Measurements from ENCODE around the gene INO80.
"Not testable (repeated sequence)": the region's sequence is repeated elsewhere in the genome, so short reads cannot be mapped to it uniquely, and the experiment has no call there.

Gene INO80

GRCh38 chr15:41133454-41133853 lies 17.4 kb upstream of the INO80 start:
- H3K27ac Mint-ChIP-seq: no peak overlapping the region
- peaks cover 18% of the 10 kb centered on the region for H3K9me3 Mint-ChIP-seq
- no peak for TF ChIP-seq CTCF (IDR thresholded peaks at IDR 0.05)
- DNase-seq: peak; percentile 25
- H3K4me1 Mint-ChIP-seq: no peaks in the 10 kb centered on the region
- peaks cover 12% of the 10 kb centered on the region for H3K27me3 Mint-ChIP-seq (ENCODE audit: low read depth, poor library complexity)
- no peaks in the 10 kb centered on the region for H3K36me3 Mint-ChIP-seq (ENCODE audit: low read depth)
- H3K4me3 Mint-ChIP-seq: peak overlapping the region; percentile 49

- not testable (repeated sequence) for H3K36me3 Mint-ChIP-seq (ENCODE audit: low read depth); H3K4me1 Mint-ChIP-seq; H3K4me3 Mint-ChIP-seq; DNase-seq; H3K27ac Mint-ChIP-seq
- peaks cover 12% of the 10 kb centered on the region for H3K27me3 Mint-ChIP-seq (ENCODE audit: low read depth, poor library complexity)
- peaks cover 18% of the 10 kb centered on the region for H3K9me3 Mint-ChIP-seq
Measured at GRCh38 chr15:41132094-41132493, 16.0 kb upstream of the INO80 start.

- H3K27ac Mint-ChIP-seq: no peak overlapping the region
- peaks cover 18% of the 10 kb centered on the region for H3K9me3 Mint-ChIP-seq
- no peaks in the 10 kb centered on the region for H3K36me3 Mint-ChIP-seq (ENCODE audit: low read depth)
- peaks cover 35% of the 10 kb centered on the region for H3K27me3 Mint-ChIP-seq (ENCODE audit: low read depth, poor library complexity)
- DNase-seq: no peak
- no peaks in the 10 kb centered on the region for H3K4me1 Mint-ChIP-seq
- H3K4me3 Mint-ChIP-seq: no peak overlapping the region
- no peak for TF ChIP-seq CTCF (IDR thresholded peaks at IDR 0.05)
Measured at GRCh38 chr15:41128174-41128902, 12.3 kb upstream of the INO80 start.

GRCh38 chr15:41125931-41126642 lies 10.0 kb upstream of the INO80 start:
- no peak for DNase-seq
- Mint-ChIP-seq H3K9me3 (peaks cover 6% of the 10 kb centered on the region), H3K27ac (no peak overlapping the region), H3K27me3 (ENCODE audit: low read depth, poor library complexity) (peaks cover 41% of the 10 kb centered on the region), H3K36me3 (ENCODE audit: low read depth) (no peaks in the 10 kb centered on the region), H3K4me3 (no peak overlapping the region), H3K4me1 (no peaks in the 10 kb centered on the region)
- TF ChIP-seq CTCF (IDR thresholded peaks at IDR 0.05): no peak

- Mint-ChIP-seq H3K27me3 (ENCODE audit: low read depth, poor library complexity) (peaks cover 38% of the 10 kb centered on the region), H3K36me3 (ENCODE audit: low read depth) (no peaks in the 10 kb centered on the region), H3K4me1 (no peaks in the 10 kb centered on the region), H3K9me3 (peaks cover under 1% of the 10 kb centered on the region), H3K4me3 (no peak overlapping the region), H3K27ac (no peak overlapping the region)
- TF ChIP-seq CTCF (IDR thresholded peaks at IDR 0.05): no peak
- DNase-seq: no peak
Measured at GRCh38 chr15:41125063-41125669, 9.1 kb upstream of the INO80 start.

GRCh38 chr15:41124058-41124457 lies 8.0 kb upstream of the INO80 start:
- Mint-ChIP-seq H3K4me3 (no peak overlapping the region), H3K27me3 (ENCODE audit: low read depth, poor library complexity) (peaks cover 39% of the 10 kb centered on the region), H3K4me1 (no peaks in the 10 kb centered on the region), H3K27ac (no peak overlapping the region), H3K36me3 (ENCODE audit: low read depth) (no peaks in the 10 kb centered on the region), H3K9me3 (no peaks in the 10 kb centered on the region)
- TF ChIP-seq CTCF (IDR thresholded peaks at IDR 0.05): no peak
- no peak for DNase-seq
